Gastrocnemius medialis (tissue), 4 donors: Measurements from ENCODE around the gene ITGB3BP. TPM values are rescaled to one million over a fixed set of nuclear protein-coding genes. Genes with fewer than 3 reads are reported as not detected.

Experiments
- ATAC-seq, 2 donors: fragments of 150-250 bp; one replicate each; pipeline ENCODE4 v1.9.1; 2016
- DNase-seq, 2 donors: peaks; one replicate each; pipeline ENCODE4 v3.0.0-alpha.2; 2019
- H3K27ac ChIP-seq, 4 donors: fragments of 200-600 bp; sonication (generic); 1 replicate in 1 of 4; 2 replicates in 3 of 4; pipeline ENCODE4 v1.5.1; 2016 to 2018; ENCODE audit warnings: mild to moderate bottlenecking in 2 of 4, moderate library complexity in 1 of 4
- H3K27me3 ChIP-seq, 3 donors: fragments of 200-600 bp; sonication (generic) in 2 of 3; 1 replicate in 1 of 3; 2 replicates in 2 of 3; pipeline versions ENCODE4 v1.5.1 to v1.6.0; 2016 to 2019; ENCODE audit warnings: mild to moderate bottlenecking in 1 of 3, moderate library complexity in 1 of 3
- H3K36me3 ChIP-seq, 2 donors: fragments of 200-600 bp; sonication (generic) in 1 of 2; one replicate each; pipeline ENCODE4 v1.5.1; 2017 to 2018
- H3K4me1 ChIP-seq, 2 donors: fragments of 200-600 bp; sonication (generic) in 1 of 2; one replicate each; pipeline ENCODE4 v1.5.1; 2016 to 2017; ENCODE audit warnings: mild to moderate bottlenecking in 2 of 2
- H3K4me3 ChIP-seq, 4 donors: fragments of 200-600 bp; sonication (generic) in 3 of 4; 1 replicate in 1 of 4; 2 replicates in 3 of 4; pipeline ENCODE4 v1.5.1; 2016 to 2019; ENCODE audit warnings: mild to moderate bottlenecking in 2 of 4
- H3K9me3 ChIP-seq, 3 donors: fragments of 200-600 bp; sonication (generic) in 2 of 3; 1 replicate in 1 of 3; 2 replicates in 2 of 3; pipeline ENCODE4 v1.5.1; 2016 to 2019
- CTCF ChIP-seq, 5 experiments: fragments of 450-650 bp in 3 of 5; fragments of 200-600 bp in 2 of 5; sonication (generic) in 2 of 5; IDR thresholded peaks in 4 of 5; conservative IDR thresholded peaks in 1 of 5; 1 replicate in 4 of 5; 2 replicates in 1 of 5; pipeline ENCODE4 v1.5.1; 2016 to 2019; ENCODE audit warnings: antibody characterized with exemption in 5 of 5, mild to moderate bottlenecking in 3 of 5, moderate library complexity in 3 of 5
- POLR2A ChIP-seq, 2 donors: fragments of 450-650 bp; IDR thresholded peaks; one replicate each; pipeline ENCODE4 v1.6.1; 2017; ENCODE audit warnings: antibody characterized with exemption in 2 of 2, mild to moderate bottlenecking in 2 of 2, moderate library complexity in 2 of 2
- in situ Hi-C, 4 donors: fragments of 200-750 bp; cut with MboI; loops; one replicate each; pipeline versions ENCODE4 v1.15.0 to v1.8.0; 2017; ENCODE audit warnings: low sequenced_read_pairs in 4 of 4
- intact Hi-C: fragments of 100-400 bp; cut with DNase I; formaldehyde crosslinking; loops from one replicate; pipeline ENCODE4 v1.15.1; 2023; ENCODE audit warnings: low total_unique reads
- total RNA-seq, 4 donors: library from RNA; depleted of rRNA; stranded (reverse); fragments of >200 nt; gene quantifications; one replicate each; pipeline versions ENCODE4 v1.1.0 to v1.2.3, GENCODE V29; 2016

Gene ITGB3BP
- total RNA-seq, 4 donors from 2014 or later: 1.6 to 6.1 (median 3.9) TPM

GRCh38 chr1:63563745-63564144, 40.7 kb upstream of the ITGB3BP start:
- Histone ChIP-seq H3K4me3 (no peak overlapping the region), H3K9me3 (no peaks in the 10 kb centered on the region), H3K4me1 (no peaks in the 10 kb centered on the region), H3K27me3 (no peaks in the 10 kb centered on the region), H3K36me3 (no peaks in the 10 kb centered on the region), H3K27ac (no peak overlapping the region)
- DNase-seq (no peak), ATAC-seq (no peak)
- intact Hi-C loops (no loop called here), in situ Hi-C loops (no loop called here)
- TF ChIP-seq POLR2A (IDR thresholded peaks at IDR 0.05) (no peak), CTCF (IDR thresholded peaks at IDR 0.05 in 4 of 5, conservative IDR thresholded peaks at IDR 0.05 in 1 of 5) (no peak)

- in situ Hi-C loops: no loop called here
- ATAC-seq (no peak), DNase-seq (no peak)
- no peaks in the 10 kb centered on the region for H3K4me1 ChIP-seq
- intact Hi-C loops: no loop called here
- TF ChIP-seq CTCF (IDR thresholded peaks at IDR 0.05 in 4 of 5, conservative IDR thresholded peaks at IDR 0.05 in 1 of 5) (no peak), POLR2A (IDR thresholded peaks at IDR 0.05) (no peak)
- no peak overlapping the region for H3K27ac ChIP-seq
- peaks cover 0 to 4% of the 10 kb centered on the region in 2 donors for H3K36me3 ChIP-seq
- H3K27me3 ChIP-seq: no peaks in the 10 kb centered on the region
- no peak overlapping the region for H3K4me3 ChIP-seq
- no peaks in the 10 kb centered on the region for H3K9me3 ChIP-seq
Measured at GRCh38 chr1:63559357-63559756, 36.3 kb upstream of the ITGB3BP start.

GRCh38 chr1:63557365-63557987, 34.5 kb upstream of the ITGB3BP start:
- TF ChIP-seq POLR2A (IDR thresholded peaks at IDR 0.05): no peak
- peak in 2 of 5 experiments; percentile 21 to 48 for TF ChIP-seq CTCF (IDR thresholded peaks at IDR 0.05 in 4 of 5, conservative IDR thresholded peaks at IDR 0.05 in 1 of 5)
- intact Hi-C loops: no loop called here
- Histone ChIP-seq H3K36me3 (peaks cover 0 to 4% of the 10 kb centered on the region in 2 donors), H3K27me3 (no peaks in the 10 kb centered on the region), H3K9me3 (no peaks in the 10 kb centered on the region), H3K27ac (no peak overlapping the region), H3K4me3 (no peak overlapping the region), H3K4me1 (no peaks in the 10 kb centered on the region)
- DNase-seq: no peak
- in situ Hi-C loops: no loop called here
- ATAC-seq: no peak

GRCh38 chr1:63555480-63555879, 32.5 kb upstream of the ITGB3BP start:
- in situ Hi-C loops: no loop called here
- no peak overlapping the region for H3K4me3 ChIP-seq
- no peaks in the 10 kb centered on the region for H3K27me3 ChIP-seq
- peaks cover 0 to 4% of the 10 kb centered on the region in 2 donors for H3K36me3 ChIP-seq
- no peak for DNase-seq
- no peak overlapping the region for H3K27ac ChIP-seq
- intact Hi-C loops: no loop called here
- no peaks in the 10 kb centered on the region for H3K4me1 ChIP-seq
- TF ChIP-seq CTCF (IDR thresholded peaks at IDR 0.05 in 4 of 5, conservative IDR thresholded peaks at IDR 0.05 in 1 of 5) (no peak), POLR2A (IDR thresholded peaks at IDR 0.05) (no peak)
- no peaks in the 10 kb centered on the region for H3K9me3 ChIP-seq
- ATAC-seq: no peak

GRCh38 chr1:63548877-63549276, 25.9 kb upstream of the ITGB3BP start:
- H3K27me3 ChIP-seq: no peaks in the 10 kb centered on the region
- in situ Hi-C loops: loop anchor here in 1 of 4 donors (25.0 kb wide), 1 partner anchor 712 kb away; no protein-coding TSS in a partner anchor
- H3K9me3 ChIP-seq: no peaks in the 10 kb centered on the region
- intact Hi-C loops: no loop called here
- peak overlapping the region in 2 of 4 donors; percentile 8 to 32 for H3K4me3 ChIP-seq
- peak overlapping the region in 3 of 4 donors; percentile 71 to 83 (median 80) for H3K27ac ChIP-seq
- TF ChIP-seq CTCF (IDR thresholded peaks at IDR 0.05 in 4 of 5, conservative IDR thresholded peaks at IDR 0.05 in 1 of 5): no peak
- TF ChIP-seq POLR2A (IDR thresholded peaks at IDR 0.05): no peak
- no peak for DNase-seq
- no peak for ATAC-seq
- peaks cover 0 to 7% of the 10 kb centered on the region in 2 donors for H3K4me1 ChIP-seq
- no peaks in the 10 kb centered on the region for H3K36me3 ChIP-seq
